ENCODE results near the gene HIPK4.
"Not testable (repeated sequence)": the region's sequence is repeated elsewhere in the genome, so short reads cannot be mapped to it uniquely, and the experiment has no call there.

The HIPK4 gene

DNA sequence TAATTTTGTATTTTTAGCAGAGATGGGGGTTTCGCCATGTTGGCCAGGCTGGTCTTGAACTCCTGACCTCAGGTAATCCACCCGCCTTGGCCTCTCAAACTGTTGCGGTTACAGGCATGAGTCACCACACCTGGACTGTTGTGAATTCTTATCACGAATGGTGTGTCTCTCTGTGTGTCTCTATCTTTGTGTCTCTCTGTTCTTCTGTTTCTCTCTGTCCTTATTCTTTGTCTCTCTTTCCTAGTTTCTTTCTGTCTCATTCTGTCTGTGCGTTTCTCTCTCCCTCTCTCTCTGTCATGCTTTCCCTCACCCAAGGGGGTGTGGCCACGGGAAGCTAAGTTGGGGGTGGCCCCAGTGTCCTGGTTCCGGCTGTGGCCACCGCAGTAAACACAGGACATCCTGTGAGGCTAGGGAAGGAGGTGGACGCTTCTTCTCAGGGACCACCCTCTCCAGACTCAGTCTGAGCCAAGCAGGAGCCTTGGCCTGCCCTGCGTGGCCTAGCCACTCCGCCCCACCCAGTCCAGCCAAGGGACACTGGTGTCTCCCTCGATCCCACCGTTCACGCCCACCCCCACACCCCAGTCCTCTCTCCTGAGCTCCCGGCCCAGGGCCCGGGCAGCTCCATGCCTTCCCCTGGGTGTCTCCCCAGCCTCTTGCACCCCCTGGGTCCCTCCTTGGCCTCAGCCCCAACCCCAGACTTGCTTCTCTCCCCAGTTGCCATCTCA is 27.1 kb upstream of the HIPK4 start:
- DNase-seq, result no peak

DNA sequence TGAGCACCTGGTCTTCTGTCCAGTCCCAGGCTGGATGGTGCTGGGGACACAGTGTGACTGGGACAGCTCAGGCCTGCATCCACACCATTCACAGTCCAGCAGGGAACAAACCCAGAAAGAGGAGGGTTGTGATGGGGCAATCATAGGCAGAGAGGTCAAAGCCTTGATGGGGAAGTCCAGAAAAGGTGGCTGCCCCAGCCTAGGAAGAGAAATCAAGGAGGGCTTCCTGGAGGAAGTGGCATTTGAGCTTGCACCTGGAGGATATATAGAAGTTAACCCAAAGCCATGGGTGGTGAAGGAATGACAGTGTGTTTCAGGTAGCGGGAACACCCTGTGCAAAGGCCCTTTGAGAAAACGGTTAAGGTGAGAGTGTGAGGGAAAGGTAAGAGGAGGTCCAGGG is 25.8 kb upstream of the HIPK4 start:
- no peak for DNase-seq

GRCh38 chr19:40414542-40415535 is 24.9 kb upstream of the HIPK4 start:
- no peak for DNase-seq

DNA sequence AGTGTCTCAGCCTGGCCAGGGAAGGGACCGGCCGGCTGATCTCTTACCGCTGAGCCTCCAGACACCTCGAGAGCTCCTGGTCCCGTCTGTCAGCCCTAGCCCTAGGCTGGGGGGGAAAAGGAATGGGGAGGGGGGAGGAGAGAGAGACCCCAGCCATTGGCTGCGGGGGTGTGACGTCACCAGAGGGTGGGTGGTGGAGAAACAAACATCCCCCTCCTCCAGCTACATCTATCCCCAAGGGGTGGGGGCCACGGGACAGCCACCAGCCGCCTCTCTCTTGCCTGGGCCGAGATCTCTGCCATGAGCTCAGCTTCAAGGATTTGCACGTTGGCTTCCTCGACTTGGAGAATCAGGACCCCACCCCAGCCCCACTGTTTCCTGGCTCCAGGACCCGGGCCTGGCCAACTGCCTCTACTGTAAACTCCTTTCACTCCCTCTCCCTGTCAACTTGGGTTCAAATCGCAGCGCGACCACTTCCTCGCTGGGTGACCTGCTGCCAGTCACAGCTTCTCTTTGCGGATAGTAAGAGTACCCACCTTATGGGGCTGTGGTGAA is 23.4 kb upstream of the HIPK4 start, which contains the start of gene PRX:
TSS of gene PRX (minus strand) at position 88 of the 555 bp plus-strand sequence. CDS start 5,446 bp downstream, outside the sequence.
- no peak for DNase-seq

DNA sequence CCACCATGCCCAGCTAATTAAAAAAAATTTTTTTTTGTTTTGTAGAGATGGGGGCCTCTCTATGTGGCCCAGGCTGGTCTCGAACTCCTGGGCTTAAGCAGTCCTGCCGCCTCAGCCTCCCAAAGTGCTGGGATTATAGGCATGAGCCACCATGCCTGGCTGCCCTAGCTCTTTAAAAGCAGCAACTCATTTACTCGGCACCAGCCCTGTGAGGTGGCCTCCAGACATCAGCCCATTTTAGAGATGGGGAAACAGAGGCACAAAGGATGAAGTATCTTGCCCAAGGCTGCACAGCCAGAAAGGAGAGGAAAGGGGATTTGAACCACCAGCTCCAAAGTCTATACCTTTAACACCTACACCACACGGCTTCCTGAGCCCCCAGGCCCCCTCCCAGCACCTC is 22.9 kb upstream of the HIPK4 start:
- no peak for DNase-seq

DNA sequence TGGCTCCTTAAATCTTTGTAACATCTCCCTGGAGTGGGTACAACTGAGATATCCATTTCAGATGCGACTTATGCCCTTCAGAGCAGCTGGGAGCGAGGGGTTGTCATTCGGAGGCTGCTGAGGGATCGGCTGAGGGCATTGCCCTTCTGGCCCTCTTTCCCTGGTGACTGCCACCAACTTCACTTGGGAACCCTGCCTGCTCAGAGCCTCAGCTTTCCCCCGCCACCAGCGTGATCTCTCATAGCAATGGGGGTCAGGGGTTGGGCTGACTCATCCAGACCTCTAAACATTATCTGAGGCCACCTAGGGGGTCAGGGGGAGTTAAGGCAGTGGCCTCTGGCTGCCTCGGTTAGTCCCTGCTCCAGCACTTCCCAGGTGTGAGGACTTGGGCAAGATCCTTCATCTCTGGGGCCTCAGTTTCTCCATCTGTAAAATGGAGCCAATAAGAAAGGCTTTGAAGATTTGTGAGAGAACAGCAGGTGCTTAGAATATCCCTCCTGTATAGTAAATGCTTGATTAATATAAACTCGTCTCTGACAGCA is 22.0 kb upstream of the HIPK4 start:
- DNase-seq, result no peak

GRCh38 chr19:40411125-40411842 is 21.3 kb upstream of the HIPK4 start:
- DNase-seq, result no peak

GRCh38 chr19:40410030-40410389 is 20.0 kb upstream of the HIPK4 start:
- DNase-seq, result no peak

DNA sequence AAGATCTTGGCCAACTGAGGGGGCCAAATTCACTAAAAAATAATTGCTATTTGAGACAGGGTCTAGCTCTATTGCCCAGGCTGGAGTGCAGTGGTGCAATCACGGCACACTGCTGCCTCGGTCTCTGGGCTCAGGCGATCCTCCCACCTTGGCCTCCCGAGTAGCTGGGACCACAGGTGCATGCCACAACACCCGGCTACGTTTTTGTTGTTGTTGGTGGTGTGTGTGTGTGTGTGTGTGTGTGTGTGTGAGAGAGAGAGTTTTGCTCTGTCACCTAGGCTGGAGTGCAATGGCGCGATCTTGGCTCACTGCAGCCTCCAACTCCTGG is 18.6 kb upstream of the HIPK4 start:
- not testable (repeated sequence) for DNase-seq

DNA sequence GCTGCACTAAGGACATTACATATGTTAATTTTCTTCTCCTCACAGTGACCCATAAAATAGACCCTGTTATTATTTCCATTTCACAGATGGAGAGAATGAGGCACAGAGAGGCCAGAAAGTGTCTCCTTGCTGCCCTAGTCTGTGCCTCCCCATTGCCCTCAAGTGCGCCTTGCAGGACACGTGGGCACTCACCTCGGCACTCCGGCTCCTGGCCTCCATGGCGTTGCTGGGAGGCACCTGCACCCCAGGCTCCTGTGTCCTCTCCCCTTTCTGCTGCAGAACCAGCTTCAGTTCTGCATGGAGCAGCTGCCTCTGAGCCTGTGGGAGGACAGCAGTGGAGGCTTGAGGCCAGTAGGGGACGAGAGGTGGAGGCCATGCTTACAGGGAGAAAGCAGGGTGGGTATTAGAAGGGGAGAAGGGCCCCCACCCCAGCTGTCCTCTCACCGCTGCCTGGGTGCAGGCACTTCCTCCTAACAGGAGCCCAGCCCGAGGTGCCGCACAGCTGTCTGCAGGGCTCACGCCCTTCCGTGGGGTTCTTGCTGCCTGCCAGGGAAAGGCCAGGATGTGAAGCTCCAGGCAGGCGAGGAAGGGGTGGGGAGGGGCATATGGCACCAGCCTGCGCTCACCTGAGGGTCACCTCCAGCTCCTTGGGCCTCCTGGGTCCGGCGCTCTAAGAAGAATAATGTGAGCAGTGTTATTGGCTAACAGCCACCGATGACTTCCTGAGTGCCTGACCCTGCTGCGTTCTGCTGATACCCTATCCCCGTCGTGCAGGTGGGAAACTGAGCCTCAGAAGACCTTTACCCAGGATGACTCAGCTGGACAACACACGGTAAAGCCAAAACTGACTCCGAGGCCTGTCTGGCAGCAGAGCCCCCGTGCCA is 18.0 kb upstream of the HIPK4 start:
- DNase-seq, result no peak

GRCh38 chr19:40403262-40403984 is 13.4 kb upstream of the HIPK4 start:
- no peak for DNase-seq

- DNase-seq, result no peak
These were observed 10.6 kb upstream of the HIPK4 start for GRCh38 chr19:40400559-40400958.

DNA sequence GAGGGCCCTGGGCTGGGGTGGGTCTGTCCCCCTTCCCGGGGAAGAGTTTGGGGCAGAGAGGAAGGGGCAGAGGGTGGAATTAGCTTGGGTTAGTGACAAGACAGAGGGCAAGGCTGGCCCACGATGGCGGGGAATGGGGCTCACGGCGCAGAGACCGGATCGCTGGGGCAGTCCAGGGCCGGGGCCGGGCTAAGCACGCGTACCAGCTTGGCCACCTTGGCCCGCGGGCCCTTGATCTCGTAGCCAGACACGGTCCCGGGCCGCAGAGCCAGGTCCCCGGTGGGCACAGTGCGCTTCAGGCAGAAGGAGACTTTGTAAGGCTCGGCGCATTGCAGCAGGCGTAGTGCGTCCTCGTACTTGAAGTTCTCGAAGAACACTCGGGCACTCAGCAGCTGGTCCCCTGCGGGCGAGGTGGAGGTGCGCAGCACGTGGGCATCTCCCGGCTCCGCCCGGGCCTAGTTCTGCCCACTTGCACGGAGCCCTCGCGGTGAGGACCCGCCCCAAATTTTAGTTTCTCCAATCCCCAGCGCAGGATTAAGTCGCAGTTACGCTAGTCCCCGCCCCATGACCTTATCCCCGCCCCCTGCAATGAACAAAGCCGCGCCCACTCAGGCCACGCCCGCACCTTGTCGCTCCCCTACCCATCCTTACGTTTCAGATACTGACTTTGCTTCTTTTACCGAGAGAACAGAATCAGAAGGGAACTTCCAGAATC is 8.6 kb upstream of the HIPK4 start:
- peak; percentile 2 for DNase-seq

GRCh38 chr19:40397568-40397906 is 7.6 kb upstream of the HIPK4 start:
- no peak for DNase-seq

- DNase-seq, result no peak
These were observed 7.0 kb upstream of the HIPK4 start for GRCh38 chr19:40396886-40397567.

DNA sequence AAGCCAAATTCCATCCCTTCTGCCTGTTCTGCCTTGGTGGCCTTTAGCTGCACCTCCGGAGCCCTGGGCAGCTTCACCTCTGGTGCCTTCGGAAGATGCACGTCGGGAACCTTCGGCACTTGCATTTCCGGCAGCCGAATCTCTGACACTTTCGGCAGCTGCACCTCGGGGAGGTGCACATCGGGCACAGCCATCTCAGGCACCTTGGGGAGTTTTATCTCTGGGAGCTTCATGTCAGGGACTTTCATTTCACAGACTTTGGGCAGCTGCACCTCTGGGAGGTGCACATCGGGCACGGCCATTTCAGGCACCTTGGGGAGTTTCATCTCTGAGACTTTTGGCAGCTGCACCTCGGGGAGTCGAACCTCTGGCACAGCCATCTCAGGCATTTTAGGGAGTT is 6.0 kb upstream of the HIPK4 start:
- no peak for DNase-seq

DNA sequence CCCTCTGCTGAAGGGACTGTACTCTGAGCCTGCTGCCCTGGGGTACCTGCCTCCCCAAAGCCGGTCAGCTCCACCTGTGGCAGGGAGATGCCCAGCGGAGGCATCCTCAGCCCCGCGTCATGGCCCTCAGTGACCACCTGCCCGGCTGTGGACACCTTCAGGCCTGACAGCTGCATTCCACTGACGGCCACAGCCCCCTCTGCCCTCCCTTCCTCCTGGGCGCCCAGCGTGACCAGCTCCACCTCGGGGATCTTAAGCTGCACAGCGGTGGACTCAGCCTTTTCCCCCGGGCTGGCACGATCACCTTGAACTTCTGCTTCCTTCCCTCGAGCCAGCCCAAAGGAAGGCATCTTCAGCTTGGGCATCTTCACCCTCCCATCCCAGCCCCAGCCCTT is 4.8 kb upstream of the HIPK4 start:
- DNase-seq, result no peak

DNA sequence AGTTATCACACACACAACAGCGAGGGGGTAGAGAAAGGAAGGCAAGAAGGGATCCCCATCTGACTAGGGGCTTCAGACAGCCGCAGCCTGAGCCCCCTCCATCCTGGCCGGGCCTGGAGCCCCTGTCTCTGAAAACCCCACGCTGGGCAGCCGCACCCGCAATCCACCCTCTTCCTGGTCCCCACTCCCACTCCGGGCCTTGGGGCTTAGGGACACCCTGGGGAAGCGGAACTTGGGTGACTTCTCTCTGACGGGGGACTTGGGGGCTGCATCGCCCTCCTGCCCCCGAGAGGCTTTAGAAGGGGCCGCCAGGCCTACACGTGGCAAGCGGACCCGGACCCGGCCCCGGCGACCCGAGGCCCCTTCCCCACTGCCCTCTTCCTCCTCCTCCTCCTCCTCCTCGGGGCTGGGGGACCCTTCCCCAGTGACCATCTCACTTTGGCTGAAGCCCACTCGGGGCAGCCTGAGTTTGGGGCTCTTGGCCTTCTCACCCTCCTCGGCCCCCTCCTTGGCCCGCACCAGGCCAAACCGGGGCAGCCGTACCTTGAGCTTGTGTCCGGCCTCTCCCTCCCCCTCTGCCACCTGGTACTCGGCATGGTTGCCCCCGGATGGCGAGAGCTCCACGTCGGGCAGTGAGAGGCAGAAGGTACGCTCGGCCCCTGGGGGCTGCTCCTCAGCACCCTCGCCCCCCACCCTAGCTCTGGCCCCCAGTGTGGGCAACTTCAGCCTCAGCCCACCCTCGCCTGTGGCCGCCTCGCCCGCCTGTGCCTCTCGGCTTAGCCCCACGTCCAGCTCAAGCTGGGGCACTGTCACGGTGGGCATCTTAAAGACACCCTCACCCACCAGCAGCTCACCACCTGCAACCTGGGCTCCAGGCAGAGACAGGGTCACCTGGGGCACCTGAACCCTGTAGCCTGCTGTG is 4.2 kb upstream of the HIPK4 start:
- DNase-seq, result no peak
